ENCODE results near the gene AOAH.

AOAH gene

GRCh38 chr7:36667007-36667745, 57.1 kb downstream of the AOAH start:
- in situ Hi-C loops (cut with MboI; ENCODE audit: low sequenced_read_pairs, unreplicated experiment) = loop anchor here (25.0 kb wide), 1 partner anchor 520 kb away; no protein-coding TSS in a partner anchor
- DNase-seq (ENCODE audit: low spot score) = no peak
- TF ChIP-seq, protein P1, sequence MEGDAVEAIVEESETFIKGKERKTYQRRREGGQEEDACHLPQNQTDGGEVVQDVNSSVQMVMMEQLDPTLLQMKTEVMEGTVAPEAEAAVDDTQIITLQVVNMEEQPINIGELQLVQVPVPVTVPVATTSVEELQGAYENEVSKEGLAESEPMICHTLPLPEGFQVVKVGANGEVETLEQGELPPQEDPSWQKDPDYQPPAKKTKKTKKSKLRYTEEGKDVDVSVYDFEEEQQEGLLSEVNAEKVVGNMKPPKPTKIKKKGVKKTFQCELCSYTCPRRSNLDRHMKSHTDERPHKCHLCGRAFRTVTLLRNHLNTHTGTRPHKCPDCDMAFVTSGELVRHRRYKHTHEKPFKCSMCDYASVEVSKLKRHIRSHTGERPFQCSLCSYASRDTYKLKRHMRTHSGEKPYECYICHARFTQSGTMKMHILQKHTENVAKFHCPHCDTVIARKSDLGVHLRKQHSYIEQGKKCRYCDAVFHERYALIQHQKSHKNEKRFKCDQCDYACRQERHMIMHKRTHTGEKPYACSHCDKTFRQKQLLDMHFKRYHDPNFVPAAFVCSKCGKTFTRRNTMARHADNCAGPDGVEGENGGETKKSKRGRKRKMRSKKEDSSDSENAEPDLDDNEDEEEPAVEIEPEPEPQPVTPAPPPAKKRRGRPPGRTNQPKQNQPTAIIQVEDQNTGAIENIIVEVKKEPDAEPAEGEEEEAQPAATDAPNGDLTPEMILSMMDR (IDR thresholded peaks at IDR 0.05; ENCODE audit: borderline replicate concordance, control extremely low read depth, extremely low read depth, insufficient read depth, missing control alignments) = no peak

DNA sequence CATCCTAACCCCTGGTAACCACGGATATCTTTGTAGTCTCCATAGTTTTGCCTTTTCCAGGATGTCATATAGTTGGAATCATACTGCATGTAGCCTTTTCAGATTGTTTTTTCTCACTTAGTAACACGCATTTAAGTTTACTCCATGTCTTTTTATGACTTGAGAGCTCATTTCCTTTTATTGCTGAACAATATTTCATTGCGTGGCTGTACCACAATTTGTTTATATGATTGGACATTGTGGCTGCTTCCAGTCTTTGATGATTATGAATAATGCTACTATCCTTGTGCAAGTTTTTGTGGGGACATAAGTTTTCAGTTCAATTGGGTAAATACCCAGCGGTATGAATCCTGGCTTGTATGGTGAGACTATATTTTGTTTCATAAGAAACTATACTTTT, 60.8 kb downstream of the AOAH start:
- TF ChIP-seq, protein P1 (IDR thresholded peaks at IDR 0.05; ENCODE audit: borderline replicate concordance, control extremely low read depth, extremely low read depth, insufficient read depth, missing control alignments) = no peak
- no peak for DNase-seq (ENCODE audit: low spot score)
- in situ Hi-C loops (cut with MboI; ENCODE audit: low sequenced_read_pairs, unreplicated experiment) = loop anchor here (25.0 kb wide), 1 partner anchor 524 kb away; no protein-coding TSS in a partner anchor

DNA sequence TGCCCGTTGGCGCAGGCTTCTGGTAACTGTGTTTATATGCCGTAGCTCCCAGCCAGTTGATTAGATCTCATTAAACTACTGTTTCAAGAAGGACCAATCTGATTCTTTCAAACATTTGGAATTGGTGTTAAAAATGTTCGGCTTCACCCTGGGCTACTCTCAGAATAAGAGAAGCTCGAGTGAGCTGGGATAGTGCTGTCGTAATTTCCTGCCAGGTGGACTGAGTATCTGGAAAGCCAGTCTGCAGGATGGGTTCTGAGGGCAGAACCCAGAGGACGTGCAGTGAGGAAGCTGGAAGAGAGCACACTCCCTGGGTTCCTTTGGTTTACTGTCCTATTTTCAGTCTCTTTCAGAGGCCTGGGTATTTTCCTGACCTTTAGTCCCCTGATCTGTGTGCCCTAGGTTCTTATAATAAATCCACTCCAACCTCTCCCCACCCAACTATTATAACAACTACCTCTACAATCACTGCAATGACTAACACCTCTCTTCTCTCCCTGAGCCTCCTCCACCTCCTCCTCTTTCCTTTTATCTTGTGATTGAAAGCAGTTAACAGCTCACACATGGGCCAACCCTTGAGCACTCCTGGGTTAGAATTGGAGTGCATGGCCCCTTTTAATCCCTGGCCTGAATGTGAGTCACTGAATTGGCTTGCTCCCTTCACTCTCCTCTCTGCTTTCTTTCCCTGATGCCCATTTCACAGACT, 63.0 kb downstream of the AOAH start:
- no peak for DNase-seq (ENCODE audit: low spot score)
- TF ChIP-seq, protein P1 (IDR thresholded peaks at IDR 0.05; ENCODE audit: borderline replicate concordance, control extremely low read depth, extremely low read depth, insufficient read depth, missing control alignments) = no peak
- in situ Hi-C loops (cut with MboI; ENCODE audit: low sequenced_read_pairs, unreplicated experiment) = loop anchor here (25.0 kb wide), 1 partner anchor 526 kb away; no protein-coding TSS in a partner anchor

- TF ChIP-seq, protein P1 (IDR thresholded peaks at IDR 0.05; ENCODE audit: borderline replicate concordance, control extremely low read depth, extremely low read depth, insufficient read depth, missing control alignments) = no peak
- in situ Hi-C loops (cut with MboI; ENCODE audit: low sequenced_read_pairs, unreplicated experiment) = loop anchor here (25.0 kb wide), 1 partner anchor 528 kb away; no protein-coding TSS in a partner anchor
- DNase-seq (ENCODE audit: low spot score) = no peak
These were observed 64.5 kb downstream of the AOAH start for GRCh38 chr7:36659638-36660341.

DNA sequence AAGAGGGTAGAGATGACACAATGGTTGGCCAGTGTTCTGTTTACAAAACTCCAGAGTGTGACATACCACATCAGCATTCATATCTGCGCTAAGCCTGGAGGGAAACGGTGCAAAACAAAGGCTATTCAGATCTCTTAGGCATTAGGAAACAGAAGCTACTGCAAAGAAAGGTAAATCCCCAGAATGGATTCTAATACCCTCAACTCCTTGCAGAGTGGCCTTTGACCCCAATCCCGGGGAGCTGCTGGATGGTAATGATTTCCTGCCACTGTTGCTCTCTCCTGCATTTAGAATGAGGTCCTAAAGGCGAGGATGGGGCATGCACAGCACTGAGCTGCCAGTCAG, 65.2 kb downstream of the AOAH start:
- no peak for DNase-seq (ENCODE audit: low spot score)
- TF ChIP-seq, protein P1 (IDR thresholded peaks at IDR 0.05; ENCODE audit: borderline replicate concordance, control extremely low read depth, extremely low read depth, insufficient read depth, missing control alignments) = no peak
- in situ Hi-C loops (cut with MboI; ENCODE audit: low sequenced_read_pairs, unreplicated experiment) = loop anchor here (25.0 kb wide), 1 partner anchor 528 kb away; no protein-coding TSS in a partner anchor
